ENCODE measurements around the gene ADGRA3.
A peak's percentile ranks its signal among the peaks of the same experiment; 100 is the strongest.
"Not testable (repeated sequence)": the region's sequence is repeated elsewhere in the genome, so short reads cannot be mapped to it uniquely, and the experiment has no call there.

Gene ADGRA3

DNA sequence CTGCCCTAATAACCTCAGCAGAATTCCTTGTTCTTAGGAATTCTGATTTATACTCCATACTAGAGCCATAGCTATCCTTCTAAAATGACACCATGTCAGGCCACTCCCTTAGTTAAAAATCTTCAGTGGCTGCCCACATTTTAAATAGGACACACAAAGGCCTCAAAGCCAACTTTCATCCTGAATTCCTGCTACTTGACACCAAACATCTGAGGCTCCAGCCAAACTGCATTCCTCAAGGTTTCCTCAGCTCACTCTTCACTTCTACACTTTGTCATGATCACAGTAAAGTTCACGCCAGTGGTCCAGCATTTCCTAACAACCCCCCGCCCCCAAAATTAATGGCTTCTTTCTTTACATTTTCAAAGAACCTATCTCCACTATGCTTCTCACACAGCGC is 124.3 kb downstream of the ADGRA3 start:
- Histone ChIP-seq H3K27ac (replicated peaks) (no peak overlapping the region), H3K4me3 (replicated peaks; ENCODE audit: insufficient read depth, low read length) (no peak overlapping the region), H3K27me3 (ENCODE audit: insufficient read depth, poor library complexity, severe bottlenecking) (no peaks in the 10 kb centered on the region)
- TF ChIP-seq, protein P1, sequence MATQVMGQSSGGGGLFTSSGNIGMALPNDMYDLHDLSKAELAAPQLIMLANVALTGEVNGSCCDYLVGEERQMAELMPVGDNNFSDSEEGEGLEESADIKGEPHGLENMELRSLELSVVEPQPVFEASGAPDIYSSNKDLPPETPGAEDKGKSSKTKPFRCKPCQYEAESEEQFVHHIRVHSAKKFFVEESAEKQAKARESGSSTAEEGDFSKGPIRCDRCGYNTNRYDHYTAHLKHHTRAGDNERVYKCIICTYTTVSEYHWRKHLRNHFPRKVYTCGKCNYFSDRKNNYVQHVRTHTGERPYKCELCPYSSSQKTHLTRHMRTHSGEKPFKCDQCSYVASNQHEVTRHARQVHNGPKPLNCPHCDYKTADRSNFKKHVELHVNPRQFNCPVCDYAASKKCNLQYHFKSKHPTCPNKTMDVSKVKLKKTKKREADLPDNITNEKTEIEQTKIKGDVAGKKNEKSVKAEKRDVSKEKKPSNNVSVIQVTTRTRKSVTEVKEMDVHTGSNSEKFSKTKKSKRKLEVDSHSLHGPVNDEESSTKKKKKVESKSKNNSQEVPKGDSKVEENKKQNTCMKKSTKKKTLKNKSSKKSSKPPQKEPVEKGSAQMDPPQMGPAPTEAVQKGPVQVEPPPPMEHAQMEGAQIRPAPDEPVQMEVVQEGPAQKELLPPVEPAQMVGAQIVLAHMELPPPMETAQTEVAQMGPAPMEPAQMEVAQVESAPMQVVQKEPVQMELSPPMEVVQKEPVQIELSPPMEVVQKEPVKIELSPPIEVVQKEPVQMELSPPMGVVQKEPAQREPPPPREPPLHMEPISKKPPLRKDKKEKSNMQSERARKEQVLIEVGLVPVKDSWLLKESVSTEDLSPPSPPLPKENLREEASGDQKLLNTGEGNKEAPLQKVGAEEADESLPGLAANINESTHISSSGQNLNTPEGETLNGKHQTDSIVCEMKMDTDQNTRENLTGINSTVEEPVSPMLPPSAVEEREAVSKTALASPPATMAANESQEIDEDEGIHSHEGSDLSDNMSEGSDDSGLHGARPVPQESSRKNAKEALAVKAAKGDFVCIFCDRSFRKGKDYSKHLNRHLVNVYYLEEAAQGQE (IDR thresholded peaks at IDR 0.05; ENCODE audit: insufficient replicate concordance, low read depth) = no peak
- TF ChIP-seq POLR2AphosphoS5 (IDR thresholded peaks at IDR 0.05; ENCODE audit: low read depth) = no peak
- no peak for TF ChIP-seq GABPA (IDR thresholded peaks at IDR 0.05; ENCODE audit: low read depth)
- no peak for TF ChIP-seq SPI1 (IDR thresholded peaks at IDR 0.05; ENCODE audit: borderline replicate concordance, low read depth)
- TF ChIP-seq, protein P2, sequence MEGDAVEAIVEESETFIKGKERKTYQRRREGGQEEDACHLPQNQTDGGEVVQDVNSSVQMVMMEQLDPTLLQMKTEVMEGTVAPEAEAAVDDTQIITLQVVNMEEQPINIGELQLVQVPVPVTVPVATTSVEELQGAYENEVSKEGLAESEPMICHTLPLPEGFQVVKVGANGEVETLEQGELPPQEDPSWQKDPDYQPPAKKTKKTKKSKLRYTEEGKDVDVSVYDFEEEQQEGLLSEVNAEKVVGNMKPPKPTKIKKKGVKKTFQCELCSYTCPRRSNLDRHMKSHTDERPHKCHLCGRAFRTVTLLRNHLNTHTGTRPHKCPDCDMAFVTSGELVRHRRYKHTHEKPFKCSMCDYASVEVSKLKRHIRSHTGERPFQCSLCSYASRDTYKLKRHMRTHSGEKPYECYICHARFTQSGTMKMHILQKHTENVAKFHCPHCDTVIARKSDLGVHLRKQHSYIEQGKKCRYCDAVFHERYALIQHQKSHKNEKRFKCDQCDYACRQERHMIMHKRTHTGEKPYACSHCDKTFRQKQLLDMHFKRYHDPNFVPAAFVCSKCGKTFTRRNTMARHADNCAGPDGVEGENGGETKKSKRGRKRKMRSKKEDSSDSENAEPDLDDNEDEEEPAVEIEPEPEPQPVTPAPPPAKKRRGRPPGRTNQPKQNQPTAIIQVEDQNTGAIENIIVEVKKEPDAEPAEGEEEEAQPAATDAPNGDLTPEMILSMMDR (IDR thresholded peaks at IDR 0.05; ENCODE audit: insufficient read depth, low read length) = no peak
- no peak for DNase-seq (ENCODE audit: low read depth in 1 of 2, low spot score in 1 of 2)

DNA sequence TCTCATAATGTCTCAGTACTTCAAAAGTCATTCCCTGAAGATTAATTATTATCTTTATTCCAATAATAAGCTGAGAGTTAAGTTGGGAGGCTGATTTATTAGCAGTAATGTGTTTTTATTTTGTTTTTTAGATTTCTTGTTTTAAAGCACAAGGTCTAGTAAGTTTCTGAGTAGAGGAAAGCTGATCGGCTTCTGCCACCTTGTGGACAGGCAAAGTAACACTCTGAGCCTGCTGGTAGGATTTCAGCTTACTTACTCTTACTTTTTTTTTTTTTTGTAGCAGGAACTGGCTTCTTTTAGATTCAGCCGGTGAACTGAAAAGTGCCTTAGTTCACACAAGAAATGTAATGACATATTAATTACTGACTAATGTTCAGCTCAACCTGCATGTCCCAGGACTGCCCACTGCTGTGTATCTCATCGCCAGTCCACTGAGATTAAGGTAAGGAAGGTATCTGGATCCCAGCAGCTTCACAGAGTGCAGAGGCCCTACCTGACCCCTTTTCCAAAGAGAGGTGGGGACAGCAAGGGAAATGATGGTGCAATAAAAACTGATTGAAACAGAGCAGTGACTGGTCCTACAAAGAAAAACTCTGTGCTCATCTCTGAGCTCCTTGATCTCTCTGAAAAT is 126.5 kb downstream of the ADGRA3 start:
- DNase-seq (ENCODE audit: low read depth in 1 of 2, low spot score in 1 of 2) = peak; percentile 21 to 46
- no peak overlapping the region for H3K4me3 ChIP-seq (replicated peaks; ENCODE audit: insufficient read depth, low read length)
- no peak overlapping the region for H3K27ac ChIP-seq (replicated peaks)
- H3K27me3 ChIP-seq (ENCODE audit: insufficient read depth, poor library complexity, severe bottlenecking) = no peaks in the 10 kb centered on the region
- TF ChIP-seq, protein P2 (IDR thresholded peaks at IDR 0.05; ENCODE audit: insufficient read depth, low read length) = peak; percentile 58
- no peak for TF ChIP-seq SPI1 (IDR thresholded peaks at IDR 0.05; ENCODE audit: borderline replicate concordance, low read depth)

DNA sequence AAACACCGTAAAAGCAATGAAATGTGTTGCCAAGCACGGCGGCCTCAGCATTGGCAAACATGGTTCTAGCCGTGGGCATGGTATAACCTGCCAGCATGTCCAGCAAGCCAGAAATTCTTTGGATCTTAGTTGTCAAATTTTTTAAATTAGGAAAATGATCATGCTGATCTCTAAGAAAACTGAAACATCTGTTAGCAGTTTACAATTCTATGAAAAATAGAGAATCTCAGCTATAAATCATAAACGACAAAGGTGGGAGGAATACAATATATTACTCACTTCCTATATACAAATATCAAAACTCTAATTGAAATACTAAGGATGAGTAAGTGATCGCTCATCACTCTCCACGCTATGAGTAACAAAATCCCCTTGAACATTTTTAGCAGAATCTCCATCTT is 130.3 kb downstream of the ADGRA3 start:
- Histone ChIP-seq H3K27ac (replicated peaks) (no peak overlapping the region), H3K27me3 (ENCODE audit: insufficient read depth, poor library complexity, severe bottlenecking) (no peaks in the 10 kb centered on the region), H3K4me3 (replicated peaks; ENCODE audit: insufficient read depth, low read length) (no peak overlapping the region)
- TF ChIP-seq, protein P1 (IDR thresholded peaks at IDR 0.05; ENCODE audit: insufficient replicate concordance, low read depth) = no peak
- TF ChIP-seq SPI1 (IDR thresholded peaks at IDR 0.05; ENCODE audit: borderline replicate concordance, low read depth) (no peak), POLR2AphosphoS5 (IDR thresholded peaks at IDR 0.05; ENCODE audit: low read depth) (no peak), GABPA (IDR thresholded peaks at IDR 0.05; ENCODE audit: low read depth) (no peak)
- TF ChIP-seq, protein P2 (IDR thresholded peaks at IDR 0.05; ENCODE audit: insufficient read depth, low read length) = no peak
- no peak for DNase-seq (ENCODE audit: low read depth in 1 of 2, low spot score in 1 of 2)

DNA sequence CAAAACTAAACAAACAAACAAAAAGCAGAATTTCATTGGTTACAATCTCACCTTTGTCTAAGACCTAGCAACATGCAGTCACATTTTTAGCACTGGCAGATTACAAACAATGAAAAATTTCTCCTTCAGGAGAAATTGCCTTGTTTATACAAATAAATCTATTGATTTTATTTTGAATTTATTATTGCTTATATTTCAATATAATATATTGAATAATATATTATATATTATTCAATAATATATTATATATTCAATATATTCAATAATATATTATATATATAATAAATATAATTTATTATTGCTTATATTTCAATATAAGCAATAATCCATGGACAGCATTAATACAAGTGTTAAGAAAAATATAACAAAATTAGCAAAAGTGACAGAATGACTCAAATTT is 131.7 kb downstream of the ADGRA3 start:
- no peak for TF ChIP-seq SPI1 (IDR thresholded peaks at IDR 0.05; ENCODE audit: borderline replicate concordance, low read depth)
- TF ChIP-seq, protein P2 (IDR thresholded peaks at IDR 0.05; ENCODE audit: insufficient read depth, low read length) = no peak
- TF ChIP-seq, protein P1 (IDR thresholded peaks at IDR 0.05; ENCODE audit: insufficient replicate concordance, low read depth) = no peak
- no peak for TF ChIP-seq POLR2AphosphoS5 (IDR thresholded peaks at IDR 0.05; ENCODE audit: low read depth)
- no peak for TF ChIP-seq GABPA (IDR thresholded peaks at IDR 0.05; ENCODE audit: low read depth)
- no peak overlapping the region for H3K27ac ChIP-seq (replicated peaks)
- no peaks in the 10 kb centered on the region for H3K27me3 ChIP-seq (ENCODE audit: insufficient read depth, poor library complexity, severe bottlenecking)

DNA sequence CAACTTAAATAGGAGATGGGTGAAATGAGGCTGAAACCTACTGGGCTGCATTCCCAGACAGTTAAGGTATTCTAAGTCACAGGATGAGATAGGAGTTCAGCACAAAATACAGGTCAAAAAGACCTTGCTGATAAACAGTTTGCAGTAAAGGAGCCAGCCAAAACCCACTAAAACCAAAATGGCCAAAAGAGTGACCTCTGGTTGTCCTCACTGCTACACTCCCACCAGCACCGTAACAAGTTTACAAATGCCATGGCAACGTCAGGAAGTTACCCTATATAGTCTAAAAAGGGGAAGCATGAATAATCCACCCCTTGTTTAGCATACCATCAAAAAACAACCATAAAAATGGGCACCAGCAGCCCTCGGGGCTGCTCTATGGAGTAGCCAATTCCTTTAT is 133.7 kb downstream of the ADGRA3 start:
- H3K27me3 ChIP-seq (ENCODE audit: insufficient read depth, poor library complexity, severe bottlenecking); H3K4me3 ChIP-seq (replicated peaks; ENCODE audit: insufficient read depth, low read length); H3K27ac ChIP-seq (replicated peaks); DNase-seq (ENCODE audit: low read depth in 1 of 2, low spot score in 1 of 2): not testable (repeated sequence)

More for the DNA sequence above, 131.7 kb downstream of the ADGRA3 start:
- DNase-seq (ENCODE audit: low read depth in 1 of 2, low spot score in 1 of 2) = no peak
- H3K4me3 ChIP-seq (replicated peaks; ENCODE audit: insufficient read depth, low read length) = no peak overlapping the region
